GM18873 (cell line): ENCODE data around the gene GNB1.
"Not testable (repeated sequence)": the region's sequence is repeated elsewhere in the genome, so short reads cannot be mapped to it uniquely, and the experiment has no call there.

Experiments used
- ATAC-seq: cut with Tn5 transposase; IDR thresholded peaks from one replicate; pipeline ENCODE4 v1.9.1; 2021; ENCODE audit warnings: mild to moderate bottlenecking, moderate library complexity, moderate number of reproducible peaks; ENCODE audit not compliant: unreplicated experiment, low FRiP score

The GNB1 gene

GRCh38 chr1:1861761-1862310 is 29.1 kb downstream of the GNB1 start:
- ATAC-seq, result not testable (repeated sequence)

- ATAC-seq, result no peak
Measured at GRCh38 chr1:1861339-1861730, 29.6 kb downstream of the GNB1 start.

- ATAC-seq, result not testable (repeated sequence)
Measured at GRCh38 chr1:1859970-1860697, 30.8 kb downstream of the GNB1 start.

- ATAC-seq, result no peak
Measured at GRCh38 chr1:1858382-1859086, 32.4 kb downstream of the GNB1 start.

GRCh38 chr1:1857096-1857703 is 33.7 kb downstream of the GNB1 start:
- no peak for ATAC-seq

GRCh38 chr1:1856161-1856560 is 34.7 kb downstream of the GNB1 start:
- ATAC-seq, result not testable (repeated sequence)

- no peak for ATAC-seq
Measured at GRCh38 chr1:1853593-1854257, 37.2 kb downstream of the GNB1 start.

GRCh38 chr1:1852619-1853414 is 38.1 kb downstream of the GNB1 start:
- no peak for ATAC-seq

- ATAC-seq, result no peak
Measured at GRCh38 chr1:1847890-1848289, 43.0 kb downstream of the GNB1 start.

GRCh38 chr1:1847061-1847850 is 43.6 kb downstream of the GNB1 start:
- no peak for ATAC-seq

GRCh38 chr1:1846386-1846918 is 44.4 kb downstream of the GNB1 start:
- ATAC-seq, result no peak

- no peak for ATAC-seq
Measured at GRCh38 chr1:1842360-1843146, 48.3 kb downstream of the GNB1 start.

- no peak for ATAC-seq
Measured at GRCh38 chr1:1841575-1841995, 49.3 kb downstream of the GNB1 start.

GRCh38 chr1:1839311-1839965 is 51.4 kb downstream of the GNB1 start:
- no peak for ATAC-seq

GRCh38 chr1:1836119-1836518 is 54.8 kb downstream of the GNB1 start:
- no peak for ATAC-seq

- no peak for ATAC-seq
Measured at GRCh38 chr1:1835546-1835945, 55.3 kb downstream of the GNB1 start.

- ATAC-seq, result no peak
Measured at GRCh38 chr1:1833916-1834325, 57.0 kb downstream of the GNB1 start.

GRCh38 chr1:1833456-1833855 is 57.4 kb downstream of the GNB1 start:
- ATAC-seq, result no peak
